Lower lobe of right lung (tissue), 2 donors: ENCODE measurements around the gene PRKG1. TPM values are rescaled to one million over a fixed set of nuclear protein-coding genes. Genes with fewer than 3 reads are reported as not detected.
"Not testable (repeated sequence)": the region's sequence is repeated elsewhere in the genome, so short reads cannot be mapped to it uniquely, and the experiment has no call there.

Source experiments
- ATAC-seq, 2 donors: fragments of 200-7000 bp; cut with Tn5 transposase; one replicate each; pipeline ENCODE4 v1.9.1; 2020 to 2022; ENCODE audit warnings: mild to moderate bottlenecking in 2 of 2, moderate library complexity in 2 of 2
- DNase-seq: peaks from one replicate; pipeline ENCODE4 v3.0.0-alpha.2; 2020
- H3K27ac ChIP-seq: fragments of 200-600 bp; one replicate; pipeline ENCODE4 v1.8.0; 2022
- H3K27me3 ChIP-seq: fragments of 200-600 bp; one replicate; pipeline ENCODE4 v1.8.0; 2022; ENCODE audit warnings: low read depth
- H3K36me3 ChIP-seq: fragments of 200-600 bp; one replicate; pipeline ENCODE4 v1.8.0; 2022; ENCODE audit warnings: mild to moderate bottlenecking
- H3K4me1 ChIP-seq: fragments of 200-600 bp; one replicate; pipeline ENCODE4 v1.8.0; 2022
- H3K4me3 ChIP-seq: fragments of 200-600 bp; one replicate; pipeline ENCODE4 v1.8.0; 2022; ENCODE audit warnings: mild to moderate bottlenecking
- H3K9me3 ChIP-seq: fragments of 200-600 bp; one replicate; pipeline ENCODE4 v1.8.0; 2022
- intact Hi-C: fragments of 100-400 bp; cut with DNase I; formaldehyde crosslinking; loops from one replicate; pipeline ENCODE4 v1.11.0; 2022
- total RNA-seq: library from RNA; stranded (reverse); fragmentation: NEBNext Ultra II Directional; extraction: Animal tissue kit (Norgen Biotek cat#: 25700); gene quantifications from one replicate; pipeline ENCODE4 v1.2.1, GENCODE V29; 2021
- TF ChIP-seq, protein P1 (sequence below): fragments of 200-600 bp; IDR thresholded peaks from one replicate; pipeline ENCODE4 v1.8.0; 2022; ENCODE audit warnings: antibody characterized with exemption, mild to moderate bottlenecking
- donor health status: DM: no; HTN: yes; CAD: no; lungs with severe emphysema.

Gene PRKG1
- total RNA-seq, 1 donor from 2014 or later = 23.6 TPM

DNA sequence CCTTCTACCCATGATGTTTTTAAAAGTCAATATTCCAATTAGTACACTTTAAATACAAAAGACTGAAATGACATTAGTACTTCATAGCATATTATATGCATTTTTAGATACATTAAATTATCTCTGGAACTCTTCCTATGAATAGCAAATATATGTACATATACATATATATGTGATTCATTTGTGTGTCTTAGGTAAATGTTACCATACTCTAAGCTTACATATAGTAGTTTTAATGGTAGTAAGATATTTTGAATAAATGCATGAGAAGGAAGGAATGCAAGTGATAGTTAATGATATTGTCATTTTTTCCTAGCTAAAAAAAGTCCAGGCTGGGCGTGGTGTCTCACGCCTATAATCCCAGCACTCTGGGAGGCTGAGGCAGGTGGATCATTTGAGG lies 671.1 kb downstream of the PRKG1 start:
- Histone ChIP-seq H3K27ac (no peak overlapping the region), H3K36me3 (no peaks in the 10 kb centered on the region), H3K4me3 (no peak overlapping the region), H3K27me3 (no peaks in the 10 kb centered on the region), H3K4me1 (no peaks in the 10 kb centered on the region), H3K9me3 (no peaks in the 10 kb centered on the region)
- TF ChIP-seq, protein P1, sequence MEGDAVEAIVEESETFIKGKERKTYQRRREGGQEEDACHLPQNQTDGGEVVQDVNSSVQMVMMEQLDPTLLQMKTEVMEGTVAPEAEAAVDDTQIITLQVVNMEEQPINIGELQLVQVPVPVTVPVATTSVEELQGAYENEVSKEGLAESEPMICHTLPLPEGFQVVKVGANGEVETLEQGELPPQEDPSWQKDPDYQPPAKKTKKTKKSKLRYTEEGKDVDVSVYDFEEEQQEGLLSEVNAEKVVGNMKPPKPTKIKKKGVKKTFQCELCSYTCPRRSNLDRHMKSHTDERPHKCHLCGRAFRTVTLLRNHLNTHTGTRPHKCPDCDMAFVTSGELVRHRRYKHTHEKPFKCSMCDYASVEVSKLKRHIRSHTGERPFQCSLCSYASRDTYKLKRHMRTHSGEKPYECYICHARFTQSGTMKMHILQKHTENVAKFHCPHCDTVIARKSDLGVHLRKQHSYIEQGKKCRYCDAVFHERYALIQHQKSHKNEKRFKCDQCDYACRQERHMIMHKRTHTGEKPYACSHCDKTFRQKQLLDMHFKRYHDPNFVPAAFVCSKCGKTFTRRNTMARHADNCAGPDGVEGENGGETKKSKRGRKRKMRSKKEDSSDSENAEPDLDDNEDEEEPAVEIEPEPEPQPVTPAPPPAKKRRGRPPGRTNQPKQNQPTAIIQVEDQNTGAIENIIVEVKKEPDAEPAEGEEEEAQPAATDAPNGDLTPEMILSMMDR = no peak
- no peak for ATAC-seq
- intact Hi-C loops = no loop called here
- no peak for DNase-seq

DNA sequence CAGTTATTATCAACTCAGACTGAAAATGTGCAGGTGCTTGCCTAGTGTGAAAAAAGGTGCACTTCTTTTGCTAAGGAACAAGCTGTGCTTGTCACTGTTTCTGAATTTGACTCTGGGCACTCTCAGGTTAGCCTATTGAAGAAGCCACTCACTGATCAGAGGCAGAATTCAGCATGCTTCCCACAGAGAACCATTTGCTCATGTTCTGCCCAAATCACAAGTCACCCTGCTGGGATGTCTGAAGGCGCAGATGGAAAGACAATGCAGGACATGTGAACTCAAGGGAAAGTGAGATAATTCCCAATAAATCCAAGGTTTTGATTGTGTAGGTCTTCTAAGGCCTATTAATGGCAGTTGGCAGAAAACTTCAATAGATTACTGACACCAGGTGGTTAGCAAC lies 672.9 kb downstream of the PRKG1 start:
- ATAC-seq = no peak
- intact Hi-C loops = no loop called here
- no peak for DNase-seq
- Histone ChIP-seq H3K27ac (no peak overlapping the region), H3K9me3 (no peaks in the 10 kb centered on the region), H3K4me1 (no peaks in the 10 kb centered on the region), H3K36me3 (no peaks in the 10 kb centered on the region), H3K27me3 (no peaks in the 10 kb centered on the region), H3K4me3 (no peak overlapping the region)
- TF ChIP-seq, protein P1 = no peak

DNA sequence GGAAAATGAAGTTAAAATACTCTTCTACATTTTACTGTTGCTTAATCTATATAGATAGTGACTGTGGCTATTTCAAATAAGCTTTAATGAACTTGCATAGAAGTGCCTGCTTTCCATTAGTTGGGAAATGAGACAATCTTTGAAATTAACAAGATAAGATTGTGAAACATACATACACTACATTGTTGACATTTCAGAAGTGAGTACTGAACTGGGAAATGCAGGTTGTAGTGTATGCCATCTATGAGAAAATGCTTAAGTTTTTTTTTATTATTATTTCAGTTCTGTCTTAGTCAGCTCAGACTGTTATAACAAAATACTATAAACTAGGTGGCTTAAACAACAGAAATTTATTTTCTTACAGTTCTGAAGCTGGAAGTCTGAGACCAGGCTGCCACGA lies 674.7 kb downstream of the PRKG1 start:
- no peak for DNase-seq
- no peak overlapping the region for H3K27ac ChIP-seq
- no peaks in the 10 kb centered on the region for H3K4me1 ChIP-seq
- no peak for ATAC-seq
- H3K9me3 ChIP-seq = no peaks in the 10 kb centered on the region
- H3K36me3 ChIP-seq = no peaks in the 10 kb centered on the region
- intact Hi-C loops = no loop called here
- H3K4me3 ChIP-seq = no peak overlapping the region
- H3K27me3 ChIP-seq = no peaks in the 10 kb centered on the region
- TF ChIP-seq, protein P1 = no peak

DNA sequence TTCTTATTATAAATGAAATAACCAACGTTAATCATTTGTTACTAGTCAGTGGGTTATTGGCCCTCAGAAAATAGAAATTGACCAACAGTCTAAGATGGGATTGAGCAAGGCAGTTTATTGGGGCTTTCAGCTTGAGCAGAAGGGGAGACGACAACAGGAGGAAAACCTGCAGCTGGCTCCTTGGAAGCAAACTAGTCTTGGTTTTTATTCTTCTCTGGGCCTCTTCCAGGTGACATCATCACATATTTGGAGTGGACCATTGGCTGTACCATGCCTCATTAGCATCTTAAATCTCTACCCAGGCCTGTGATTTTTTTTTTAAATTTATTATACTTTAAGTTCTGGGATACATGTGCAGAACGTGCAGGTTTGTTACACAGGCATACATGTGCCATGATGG lies 684.1 kb downstream of the PRKG1 start:
- no peak for DNase-seq
- Histone ChIP-seq H3K4me1 (no peaks in the 10 kb centered on the region), H3K36me3 (no peaks in the 10 kb centered on the region), H3K9me3 (no peaks in the 10 kb centered on the region), H3K27ac (no peak overlapping the region), H3K27me3 (no peaks in the 10 kb centered on the region), H3K4me3 (no peak overlapping the region)
- intact Hi-C loops = no loop called here
- TF ChIP-seq, protein P1 = no peak
- ATAC-seq = no peak

DNA sequence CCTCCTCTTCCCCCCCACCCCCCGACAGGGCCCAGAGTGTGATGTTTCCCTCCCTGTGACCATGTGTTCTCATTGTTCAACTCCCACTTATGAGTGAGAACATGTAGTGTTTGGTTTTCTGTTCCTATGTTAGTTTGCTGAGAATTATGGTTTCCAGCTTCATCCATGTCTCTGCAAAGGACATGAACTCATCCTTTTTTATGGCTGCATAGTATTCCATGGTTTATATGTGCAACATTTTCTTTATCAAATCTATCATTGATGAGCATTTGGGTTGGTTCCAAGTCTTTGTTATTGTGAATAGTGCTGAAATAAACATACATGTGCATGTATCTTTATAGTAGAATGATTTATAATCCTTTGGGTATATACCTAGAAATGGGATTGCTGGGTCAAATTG lies 684.6 kb downstream of the PRKG1 start:
- H3K36me3 ChIP-seq, H3K4me1 ChIP-seq, intact Hi-C loops, H3K9me3 ChIP-seq, DNase-seq, H3K27ac ChIP-seq, H3K4me3 ChIP-seq, ATAC-seq, H3K27me3 ChIP-seq: not testable (repeated sequence)

DNA sequence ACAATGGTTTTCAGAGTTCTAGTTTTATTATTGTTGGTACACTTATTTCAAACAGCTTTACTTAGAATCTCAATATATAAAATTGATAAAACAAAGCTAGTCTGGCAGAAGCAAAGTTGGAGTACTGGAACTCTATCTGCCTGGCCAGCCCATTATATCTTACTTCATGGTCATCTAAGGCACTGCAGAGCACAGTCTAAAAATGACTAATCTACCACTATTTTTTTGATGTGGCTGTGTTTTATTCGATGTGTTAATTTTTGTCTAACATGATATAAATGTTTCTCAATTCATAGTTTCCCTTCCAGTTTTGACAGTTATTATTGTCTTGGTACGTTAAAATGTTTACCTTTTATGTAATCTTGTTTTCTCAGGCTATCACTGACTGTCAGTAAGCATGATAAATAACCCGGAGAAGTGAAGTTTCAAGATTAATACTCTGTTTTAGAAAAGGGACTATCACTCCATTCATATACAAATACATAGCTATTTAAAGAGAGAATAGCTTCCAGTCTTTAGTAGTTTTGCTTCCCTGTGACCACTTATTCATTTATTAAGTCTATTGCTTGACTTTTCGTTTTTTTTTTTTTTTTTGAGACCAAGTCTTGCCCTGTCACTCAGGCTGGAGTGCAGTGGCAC lies 685.7 kb downstream of the PRKG1 start:
- Histone ChIP-seq H3K4me1 (no peaks in the 10 kb centered on the region), H3K4me3 (no peak overlapping the region), H3K36me3 (no peaks in the 10 kb centered on the region), H3K27me3 (no peaks in the 10 kb centered on the region), H3K27ac (no peak overlapping the region), H3K9me3 (no peaks in the 10 kb centered on the region)
- TF ChIP-seq, protein P1 = no peak
- no peak for DNase-seq
- no peak for ATAC-seq
- intact Hi-C loops = no loop called here
